HEK293 (cell line): Measurements from ENCODE around the gene RNF217.

ENCODE experiments used
- CTCF ChIP-seq: fragments of 450-650 bp; formaldehyde crosslinking; IDR thresholded peaks from 2 replicates; pipeline ENCODE4 v1.5.1; 2016; ENCODE audit warnings: missing biosample characterization, missing genetic modification characterization
- REST ChIP-seq: fragments of 450-650 bp; formaldehyde crosslinking; IDR thresholded peaks from 2 replicates; pipeline ENCODE4 v1.5.1; 2016; ENCODE audit warnings: missing biosample characterization, missing genetic modification characterization
- ZBTB1 ChIP-seq: fragments of 450-650 bp; formaldehyde crosslinking; IDR thresholded peaks from 2 replicates; pipeline ENCODE4 v1.5.1; 2016; ENCODE audit warnings: missing biosample characterization, missing genetic modification characterization
- ZBTB10 ChIP-seq: fragments of 450-650 bp; formaldehyde crosslinking; IDR thresholded peaks from 2 replicates; pipeline ENCODE4 v1.5.1; 2016; ENCODE audit warnings: missing biosample characterization, missing genetic modification characterization
- ZBTB6 ChIP-seq: fragments of 450-650 bp; formaldehyde crosslinking; IDR thresholded peaks from 2 replicates; pipeline ENCODE4 v1.5.1; 2017; ENCODE audit warnings: missing biosample characterization, missing genetic modification characterization
- ZNF10 ChIP-seq: fragments of 450-650 bp; formaldehyde crosslinking; IDR thresholded peaks from 2 replicates; pipeline ENCODE4 v1.5.1; 2017; ENCODE audit warnings: missing biosample characterization, missing genetic modification characterization
- ZNF24 ChIP-seq: fragments of 450-650 bp; formaldehyde crosslinking; IDR thresholded peaks from 2 replicates; pipeline ENCODE4 v1.5.1; 2016; ENCODE audit warnings: missing biosample characterization, missing genetic modification characterization
- ZNF248 ChIP-seq: fragments of 450-650 bp; formaldehyde crosslinking; IDR thresholded peaks from 2 replicates; pipeline ENCODE4 v1.5.1; 2017; ENCODE audit warnings: missing biosample characterization, missing genetic modification characterization
- ZXDB ChIP-seq: fragments of 450-650 bp; formaldehyde crosslinking; IDR thresholded peaks from 2 replicates; pipeline ENCODE4 v1.5.1; 2016; ENCODE audit warnings: missing biosample characterization, missing genetic modification characterization

GRCh38 chr6:124973780-124974179 is 11.5 kb downstream of the RNF217 start:
- TF ChIP-seq REST (tag by site-specific recombination), result no peak
- no peak for TF ChIP-seq CTCF
- no peak for TF ChIP-seq ZNF248 (tag by site-specific recombination)
- no peak for TF ChIP-seq ZBTB6 (tag by site-specific recombination)
- TF ChIP-seq ZXDB (tag by site-specific recombination), result no peak
- TF ChIP-seq ZBTB1 (tag by site-specific recombination), result no peak
- TF ChIP-seq ZNF24 (tag by site-specific recombination), result no peak
- TF ChIP-seq ZBTB10, result no peak
- TF ChIP-seq ZNF10 (tag by site-specific recombination), result no peak
